NB4 (cell line): ENCODE results near the gene VIL1.

ENCODE experiments used
- DNase-seq: peaks from one replicate; pipeline ENCODE4 v3.0.0; 2010; ENCODE audit warnings: low read depth
- H3K4me3 ChIP-seq: one replicate; pipeline ENCODE4 v1.5.1; 2011; ENCODE audit warnings: mild to moderate bottlenecking, low read depth, low read length, moderate library complexity
- CTCF ChIP-seq: IDR thresholded peaks from one replicate; pipeline ENCODE4 v1.5.1; 2012; ENCODE audit warnings: low read depth, low read length
- MAX ChIP-seq: IDR thresholded peaks from 2 replicates; pipeline ENCODE4 v1.6.1; 2011; ENCODE audit warnings: low read depth, low read length
- MYC ChIP-seq: IDR thresholded peaks from 2 replicates; pipeline ENCODE4 v1.6.1; 2011; ENCODE audit warnings: low read depth, low read length
- POLR2A ChIP-seq: IDR thresholded peaks from 2 replicates; pipeline ENCODE4 v1.6.1; 2011; ENCODE audit warnings: mild to moderate bottlenecking; ENCODE audit not compliant: insufficient read length; ENCODE audit errors: extremely low read depth

The VIL1 gene

GRCh38 chr2:218418717-218419458 lies at the start of gene VIL1:
TSS of gene VIL1 (plus strand) at chr2:218419123. CDS start at chr2:218423779, 4,656 bp downstream.
- DNase-seq: no peak
- no peak within 1 kb of the TSS for H3K4me3 ChIP-seq
- TF ChIP-seq CTCF: no peak
- TF ChIP-seq POLR2A: no peak
- no peak for TF ChIP-seq MAX
- TF ChIP-seq MYC: no peak

GRCh38 chr2:218369330-218369729 lies 49.6 kb upstream of the VIL1 start:
- peak overlapping the region; percentile 84 for H3K4me3 ChIP-seq
- peak; percentile 54 for DNase-seq
- no peak for TF ChIP-seq MAX
- no peak for TF ChIP-seq MYC
- no peak for TF ChIP-seq POLR2A
- TF ChIP-seq CTCF: no peak

- peak; percentile 92 for DNase-seq
- TF ChIP-seq MYC (0 out of 2 replicates have a peak, but pooled peaks have one; percentile 10), MAX (no peak)
- H3K4me3 ChIP-seq: peak overlapping the region; percentile 84
Measured at GRCh38 chr2:218370410-218371063, 48.4 kb upstream of the VIL1 start.

GRCh38 chr2:218371983-218372350 lies 47.0 kb upstream of the VIL1 start:
- TF ChIP-seq MAX: no peak
- no peak for TF ChIP-seq CTCF
- TF ChIP-seq POLR2A: no peak
- no peak for TF ChIP-seq MYC

GRCh38 chr2:218374795-218375194 lies 44.1 kb upstream of the VIL1 start:
- no peak overlapping the region for H3K4me3 ChIP-seq
- DNase-seq: no peak
- no peak for TF ChIP-seq POLR2A
- TF ChIP-seq MAX: no peak
- TF ChIP-seq MYC: no peak
- no peak for TF ChIP-seq CTCF

More at GRCh38 chr2:218371983-218372350, 47.0 kb upstream of the VIL1 start:
- no peak overlapping the region for H3K4me3 ChIP-seq
- DNase-seq: no peak

GRCh38 chr2:218375212-218375611 lies 43.7 kb upstream of the VIL1 start:
- no peak overlapping the region for H3K4me3 ChIP-seq
- no peak for DNase-seq
- TF ChIP-seq MYC (no peak), POLR2A (no peak), CTCF (no peak), MAX (no peak)
